ENCODE measurements around the gene CREB5. TPM values are rescaled to one million over a fixed set of nuclear protein-coding genes. Genes with fewer than 3 reads are reported as not detected.

CREB5 gene
- total RNA-seq, 1 donor from 2014 or later, result 8.9 TPM

- Histone ChIP-seq H3K4me1 (no peaks in the 10 kb centered on the region), H3K4me3 (no peak overlapping the region), H3K9me3 (no peaks in the 10 kb centered on the region), H3K36me3 (no peaks in the 10 kb centered on the region), H3K27me3 (no peaks in the 10 kb centered on the region), H3K27ac (no peak overlapping the region)
- TF ChIP-seq CTCF (IDR thresholded peaks at IDR 0.05), result no peak
- DNase-seq, result no peak
- intact Hi-C loops (cut with DNase I), result no loop called here
- no peak for ATAC-seq
These were observed 18.3 kb downstream of the CREB5 start for GRCh38 chr7:28430616-28431015.

GRCh38 chr7:28432105-28432504, 19.8 kb downstream of the CREB5 start:
- DNase-seq (no peak), ATAC-seq (no peak)
- Histone ChIP-seq H3K4me3 (no peak overlapping the region), H3K27ac (no peak overlapping the region), H3K9me3 (no peaks in the 10 kb centered on the region), H3K36me3 (no peaks in the 10 kb centered on the region), H3K4me1 (no peaks in the 10 kb centered on the region), H3K27me3 (no peaks in the 10 kb centered on the region)
- no peak for TF ChIP-seq CTCF (IDR thresholded peaks at IDR 0.05)
- intact Hi-C loops (cut with DNase I), result no loop called here

GRCh38 chr7:28433039-28433438, 20.7 kb downstream of the CREB5 start:
- no peak for TF ChIP-seq CTCF (IDR thresholded peaks at IDR 0.05)
- H3K27me3 ChIP-seq, result no peaks in the 10 kb centered on the region
- no peaks in the 10 kb centered on the region for H3K4me1 ChIP-seq

GRCh38 chr7:28433699-28434219, 21.4 kb downstream of the CREB5 start:
- no peak for DNase-seq
- no peaks in the 10 kb centered on the region for H3K9me3 ChIP-seq
- intact Hi-C loops (cut with DNase I), result no loop called here
- H3K36me3 ChIP-seq, result no peaks in the 10 kb centered on the region
- no peaks in the 10 kb centered on the region for H3K4me1 ChIP-seq
- peak; percentile 23 for ATAC-seq
- no peaks in the 10 kb centered on the region for H3K27me3 ChIP-seq
- no peak overlapping the region for H3K27ac ChIP-seq
- H3K4me3 ChIP-seq, result no peak overlapping the region
- no peak for TF ChIP-seq CTCF (IDR thresholded peaks at IDR 0.05)

More at GRCh38 chr7:28433039-28433438, 20.7 kb downstream of the CREB5 start:
- no peak for DNase-seq
- intact Hi-C loops (cut with DNase I), result no loop called here
- no peak for ATAC-seq
- Histone ChIP-seq H3K9me3 (no peaks in the 10 kb centered on the region), H3K4me3 (no peak overlapping the region), H3K36me3 (no peaks in the 10 kb centered on the region), H3K27ac (no peak overlapping the region)

- intact Hi-C loops (cut with DNase I), result no loop called here
- H3K27ac ChIP-seq, result no peak overlapping the region
- H3K36me3 ChIP-seq, result no peaks in the 10 kb centered on the region
- H3K27me3 ChIP-seq, result no peaks in the 10 kb centered on the region
- no peak for ATAC-seq
- DNase-seq, result no peak
- no peaks in the 10 kb centered on the region for H3K9me3 ChIP-seq
- no peak overlapping the region for H3K4me3 ChIP-seq
- no peaks in the 10 kb centered on the region for H3K4me1 ChIP-seq
- no peak for TF ChIP-seq CTCF (IDR thresholded peaks at IDR 0.05)
These were observed 22.2 kb downstream of the CREB5 start for GRCh38 chr7:28434510-28434909.

- Histone ChIP-seq H3K27me3 (no peaks in the 10 kb centered on the region), H3K27ac (no peak overlapping the region), H3K4me1 (no peaks in the 10 kb centered on the region), H3K9me3 (no peaks in the 10 kb centered on the region), H3K36me3 (no peaks in the 10 kb centered on the region), H3K4me3 (no peak overlapping the region)
- intact Hi-C loops (cut with DNase I), result no loop called here
- TF ChIP-seq CTCF (IDR thresholded peaks at IDR 0.05), result no peak
- DNase-seq (no peak), ATAC-seq (no peak)
These were observed 22.8 kb downstream of the CREB5 start for GRCh38 chr7:28435152-28435551.
